Measurements from ENCODE around the gene GRK2. TPM values are rescaled to one million over a fixed set of nuclear protein-coding genes. Genes with fewer than 3 reads are reported as not detected.
A peak's percentile ranks its signal among the peaks of the same experiment; 100 is the strongest.

GRK2 gene
- total and polyA plus RNA-seq, 2 donors (not counting 1 experiment from before 2014, with no cell fraction given) = 294 to 534 TPM

DNA sequence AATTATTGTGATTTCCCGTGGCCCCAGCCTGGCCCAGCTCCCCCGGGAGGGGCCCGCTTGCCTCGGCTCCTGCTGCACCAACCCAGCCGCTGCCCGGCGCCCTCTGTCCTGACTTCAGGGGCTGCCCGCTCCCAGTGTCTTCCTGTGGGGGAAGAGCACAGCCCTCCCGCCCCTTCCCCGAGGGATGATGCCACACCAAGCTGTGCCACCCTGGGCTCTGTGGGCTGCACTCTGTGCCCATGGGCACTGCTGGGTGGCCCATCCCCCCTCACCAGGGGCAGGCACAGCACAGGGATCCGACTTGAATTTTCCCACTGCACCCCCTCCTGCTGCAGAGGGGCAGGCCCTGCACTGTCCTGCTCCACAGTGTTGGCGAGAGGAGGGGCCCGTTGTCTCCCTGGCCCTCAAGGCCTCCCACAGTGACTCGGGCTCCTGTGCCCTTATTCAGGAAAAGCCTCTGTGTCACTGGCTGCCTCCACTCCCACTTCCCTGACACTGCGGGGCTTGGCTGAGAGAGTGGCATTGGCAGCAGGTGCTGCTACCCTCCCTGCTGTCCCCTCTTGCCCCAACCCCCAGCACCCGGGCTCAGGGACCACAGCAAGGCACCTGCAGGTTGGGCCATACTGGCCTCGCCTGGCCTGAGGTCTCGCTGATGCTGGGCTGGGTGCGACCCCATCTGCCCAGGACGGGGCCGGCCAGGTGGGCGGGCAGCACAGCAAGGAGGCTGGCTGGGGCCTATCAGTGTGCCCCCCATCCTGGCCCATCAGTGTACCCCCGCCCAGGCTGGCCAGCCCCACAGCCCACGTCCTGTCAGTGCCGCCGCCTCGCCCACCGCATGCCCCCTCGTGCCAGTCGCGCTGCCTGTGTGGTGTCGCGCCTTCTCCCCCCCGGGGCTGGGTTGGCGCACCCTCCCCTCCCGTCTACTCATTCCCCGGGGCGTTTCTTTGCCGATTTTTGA, 19.5 kb downstream of the GRK2 start:
- Histone ChIP-seq H3K27ac (ENCODE audit: low read length in 2 of 2) (peak overlapping the region; percentile 86 to 92), H3K9ac (ENCODE audit: low read length) (no peak overlapping the region), H3K79me2 (ENCODE audit: control insufficient read depth, insufficient read depth, low read length) (peaks cover 62% of the 10 kb centered on the region), H2AFZ (ENCODE audit: insufficient read depth, low read depth, low read length, poor library complexity, severe bottlenecking) (no peak overlapping the region), H3K9me3 (ENCODE audit: control extremely low read depth in 1 of 3, control insufficient read depth in 2 of 3, insufficient read depth in 1 of 3, low read length in 2 of 3) (no peaks in the 10 kb centered on the region), H3K4me2 (replicated peaks; ENCODE audit: low read depth, low read length, poor library complexity, severe bottlenecking) (peak overlapping the region; percentile 100), H4K20me1 (ENCODE audit: control insufficient read depth, insufficient read depth, low read length, poor library complexity, severe bottlenecking) (peaks cover 48% of the 10 kb centered on the region), H3K36me3 (replicated peaks in 1 of 2; ENCODE audit: control extremely low read depth in 1 of 2, control insufficient read depth in 1 of 2, extremely low read depth in 1 of 2, insufficient read depth in 2 of 2, low read length in 1 of 2) (peaks cover 0 to 74% of the 10 kb centered on the region in 2 experiments), H3K4me3 (ENCODE audit: control extremely low read depth in 1 of 5, extremely low read depth in 1 of 5, insufficient read depth in 1 of 5, low read depth in 2 of 5, low read length in 4 of 5) (no peak overlapping the region), H3K4me1 (ENCODE audit: control insufficient read depth in 2 of 2, insufficient read depth in 2 of 2, low read length in 2 of 2) (peaks cover 38 to 48% of the 10 kb centered on the region in 2 donors), H3K27me3 (replicated peaks in 1 of 4; ENCODE audit: control extremely low read depth in 1 of 4, control insufficient read depth in 3 of 4, insufficient read depth in 4 of 4, low read length in 3 of 4) (no peaks in the 10 kb centered on the region)
- POLR2A ChIA-PET = interaction anchor here (3.5 to 6.8 kb wide), 4 partner anchors 8 to 16 kb away, joined by 13 to 131 read pairs (median 56); partner anchors contain the start of gene GRK2
- CTCF ChIA-PET = interaction anchor here (0.5 to 4.2 kb wide), 6 partner anchors 8 to 181 kb away, joined by 3 to 35 read pairs (median 3); partner anchors contain the start of gene GRK2
- Mint-ChIP-seq H3K4me3 (no peak overlapping the region), H3K27ac (peak overlapping the region; percentile 97), H3K4me1 (peaks cover 37% of the 10 kb centered on the region), H3K9me3 (ENCODE audit: insufficient read depth) (no peaks in the 10 kb centered on the region), H3K27me3 (no peaks in the 10 kb centered on the region)
- no peak for TF ChIP-seq EZH2 (IDR thresholded peaks at IDR 0.05; ENCODE audit: borderline replicate concordance, insufficient read depth, low read depth, low read length, poor library complexity, severe bottlenecking)
- TF ChIP-seq, protein P1, sequence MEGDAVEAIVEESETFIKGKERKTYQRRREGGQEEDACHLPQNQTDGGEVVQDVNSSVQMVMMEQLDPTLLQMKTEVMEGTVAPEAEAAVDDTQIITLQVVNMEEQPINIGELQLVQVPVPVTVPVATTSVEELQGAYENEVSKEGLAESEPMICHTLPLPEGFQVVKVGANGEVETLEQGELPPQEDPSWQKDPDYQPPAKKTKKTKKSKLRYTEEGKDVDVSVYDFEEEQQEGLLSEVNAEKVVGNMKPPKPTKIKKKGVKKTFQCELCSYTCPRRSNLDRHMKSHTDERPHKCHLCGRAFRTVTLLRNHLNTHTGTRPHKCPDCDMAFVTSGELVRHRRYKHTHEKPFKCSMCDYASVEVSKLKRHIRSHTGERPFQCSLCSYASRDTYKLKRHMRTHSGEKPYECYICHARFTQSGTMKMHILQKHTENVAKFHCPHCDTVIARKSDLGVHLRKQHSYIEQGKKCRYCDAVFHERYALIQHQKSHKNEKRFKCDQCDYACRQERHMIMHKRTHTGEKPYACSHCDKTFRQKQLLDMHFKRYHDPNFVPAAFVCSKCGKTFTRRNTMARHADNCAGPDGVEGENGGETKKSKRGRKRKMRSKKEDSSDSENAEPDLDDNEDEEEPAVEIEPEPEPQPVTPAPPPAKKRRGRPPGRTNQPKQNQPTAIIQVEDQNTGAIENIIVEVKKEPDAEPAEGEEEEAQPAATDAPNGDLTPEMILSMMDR (IDR thresholded peaks at IDR 0.05) = no peak
- WGBS (ENCODE audit: insufficient coverage) = 45% methylated on average over 24 of the region's 39 CpGs
- DNase-seq (no peak), ATAC-seq (ENCODE audit: low read depth) (no peak)
- intact Hi-C loops (cut with micrococcal nuclease) = loop anchor here (5.0 kb wide), 1 partner anchor 96 kb away; no protein-coding TSS in a partner anchor

Measured in B cell (primary cell).